ENCODE measurements around the gene ANO10.

DNA sequence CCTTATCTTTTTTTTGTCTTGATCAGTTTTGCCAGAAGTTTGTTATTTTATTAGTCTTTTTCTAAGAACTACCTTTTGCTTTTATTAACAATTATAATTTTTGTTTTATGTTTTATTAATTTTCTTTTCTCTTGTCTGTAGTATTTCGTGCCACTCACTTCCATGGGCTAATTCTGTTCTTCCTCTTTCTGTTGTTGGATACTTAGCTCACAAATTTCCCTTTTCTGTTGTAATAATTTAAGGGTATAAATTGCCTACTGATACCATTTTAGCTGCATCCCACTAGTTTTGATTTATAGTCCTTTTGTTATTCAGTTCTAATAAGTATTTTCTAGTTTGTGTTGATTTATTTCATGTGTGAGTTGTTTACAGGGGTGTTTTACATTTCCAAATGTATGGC, 286.8 kb downstream of the ANO10 start:
- TF ChIP-seq, protein P1, sequence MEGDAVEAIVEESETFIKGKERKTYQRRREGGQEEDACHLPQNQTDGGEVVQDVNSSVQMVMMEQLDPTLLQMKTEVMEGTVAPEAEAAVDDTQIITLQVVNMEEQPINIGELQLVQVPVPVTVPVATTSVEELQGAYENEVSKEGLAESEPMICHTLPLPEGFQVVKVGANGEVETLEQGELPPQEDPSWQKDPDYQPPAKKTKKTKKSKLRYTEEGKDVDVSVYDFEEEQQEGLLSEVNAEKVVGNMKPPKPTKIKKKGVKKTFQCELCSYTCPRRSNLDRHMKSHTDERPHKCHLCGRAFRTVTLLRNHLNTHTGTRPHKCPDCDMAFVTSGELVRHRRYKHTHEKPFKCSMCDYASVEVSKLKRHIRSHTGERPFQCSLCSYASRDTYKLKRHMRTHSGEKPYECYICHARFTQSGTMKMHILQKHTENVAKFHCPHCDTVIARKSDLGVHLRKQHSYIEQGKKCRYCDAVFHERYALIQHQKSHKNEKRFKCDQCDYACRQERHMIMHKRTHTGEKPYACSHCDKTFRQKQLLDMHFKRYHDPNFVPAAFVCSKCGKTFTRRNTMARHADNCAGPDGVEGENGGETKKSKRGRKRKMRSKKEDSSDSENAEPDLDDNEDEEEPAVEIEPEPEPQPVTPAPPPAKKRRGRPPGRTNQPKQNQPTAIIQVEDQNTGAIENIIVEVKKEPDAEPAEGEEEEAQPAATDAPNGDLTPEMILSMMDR (IDR thresholded peaks at IDR 0.05): no peak
- no peak for TF ChIP-seq POLR2AphosphoS5 (IDR thresholded peaks at IDR 0.05)
- no peak for TF ChIP-seq EP300 (IDR thresholded peaks at IDR 0.05)

Measured in stomach (tissue), 4 donors.